SIG-M5 treated with dmso at 0.1 percent for 504 hours (cell line): ENCODE data around the gene SLC5A2.
"Not testable (repeated sequence)": the region's sequence is repeated elsewhere in the genome, so short reads cannot be mapped to it uniquely, and the experiment has no call there.

Experiments used
- DNase-seq: peaks from one replicate; lab custom pipeline; 2025; ENCODE audit not compliant: unreplicated experiment; lab: John Stamatoyannopoulos, UW

Gene SLC5A2

GRCh38 chr16:31474773-31475738 is 7.9 kb upstream of the SLC5A2 start:
- no peak for DNase-seq

DNA sequence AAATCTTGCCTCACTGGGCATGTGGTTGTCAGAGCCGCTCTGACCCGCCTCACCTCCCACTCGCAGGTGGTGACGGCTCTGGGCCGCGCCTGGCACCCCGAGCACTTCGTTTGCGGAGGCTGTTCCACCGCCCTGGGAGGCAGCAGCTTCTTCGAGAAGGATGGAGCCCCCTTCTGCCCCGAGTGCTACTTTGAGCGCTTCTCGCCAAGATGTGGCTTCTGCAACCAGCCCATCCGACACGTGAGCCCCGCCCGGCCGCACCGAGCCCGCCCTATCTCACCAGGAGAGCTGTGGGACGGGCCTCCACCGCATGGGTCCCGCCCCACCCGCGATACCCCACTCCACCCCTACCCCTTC is 7.0 kb upstream of the SLC5A2 start:
- no peak for DNase-seq

GRCh38 chr16:31476303-31477219 is 6.4 kb upstream of the SLC5A2 start:
- DNase-seq: no peak

DNA sequence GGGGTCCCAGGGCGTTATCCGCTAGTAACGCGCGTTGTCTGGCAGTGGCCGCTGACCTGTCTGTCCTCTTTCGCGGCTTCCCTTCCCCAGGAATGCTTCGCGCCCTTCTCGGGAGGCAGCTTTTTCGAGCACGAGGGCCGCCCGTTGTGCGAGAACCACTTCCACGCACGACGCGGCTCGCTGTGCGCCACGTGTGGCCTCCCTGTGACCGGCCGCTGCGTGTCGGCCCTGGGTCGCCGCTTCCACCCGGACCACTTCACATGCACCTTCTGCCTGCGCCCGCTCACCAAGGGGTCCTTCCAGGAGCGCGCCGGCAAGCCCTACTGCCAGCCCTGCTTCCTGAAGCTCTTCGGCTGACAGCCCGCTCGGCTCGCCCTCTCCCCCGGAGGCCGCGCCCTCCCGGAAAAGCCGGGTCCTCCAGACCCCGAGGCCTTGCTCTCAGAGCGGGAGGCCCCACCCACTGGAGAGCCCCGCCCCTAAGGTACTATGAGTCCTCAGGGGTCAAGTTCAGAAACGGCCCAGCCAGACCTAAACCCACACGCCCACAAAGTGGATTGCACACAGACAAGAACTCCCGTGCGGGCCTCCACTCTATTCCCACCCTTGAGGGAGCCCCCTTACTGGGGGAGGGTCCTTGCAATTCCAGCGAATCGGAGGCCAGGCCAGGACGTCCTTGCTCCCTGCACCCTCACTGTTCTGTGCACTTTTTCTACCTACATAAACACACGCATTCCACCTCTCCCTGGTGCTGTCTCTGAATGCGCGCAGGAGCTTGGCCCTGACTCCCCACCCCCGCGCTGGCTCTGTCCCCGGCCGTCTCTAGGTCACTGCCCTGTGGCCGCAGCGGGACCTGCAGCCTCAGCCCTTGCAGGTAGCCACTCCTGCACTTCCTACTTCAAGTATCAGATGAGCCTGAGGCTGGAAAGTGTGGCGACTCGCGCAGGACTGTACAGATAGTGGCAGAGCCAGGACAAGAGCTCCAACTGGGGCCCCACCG is 5.4 kb upstream of the SLC5A2 start:
- no peak for DNase-seq

DNA sequence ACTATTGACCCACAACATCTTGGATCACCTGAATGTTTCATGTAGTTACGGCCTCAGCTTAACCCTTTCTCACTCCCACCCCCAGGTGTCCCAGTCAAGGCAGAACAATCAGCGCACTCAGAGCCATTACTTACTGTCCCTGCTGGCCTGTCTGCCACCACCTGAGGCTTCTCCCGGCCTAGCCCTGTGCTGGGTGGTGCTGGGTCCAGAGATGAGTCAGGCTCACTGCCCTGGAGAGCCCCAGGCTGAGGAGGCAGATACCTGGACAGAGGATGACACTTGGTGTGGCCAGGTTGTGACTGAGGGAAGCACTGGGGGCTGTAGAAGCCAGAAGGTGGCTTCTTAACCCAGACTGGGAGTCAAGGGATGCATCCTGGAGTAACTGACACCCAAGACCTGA is 4.0 kb upstream of the SLC5A2 start:
- no peak for DNase-seq

DNA sequence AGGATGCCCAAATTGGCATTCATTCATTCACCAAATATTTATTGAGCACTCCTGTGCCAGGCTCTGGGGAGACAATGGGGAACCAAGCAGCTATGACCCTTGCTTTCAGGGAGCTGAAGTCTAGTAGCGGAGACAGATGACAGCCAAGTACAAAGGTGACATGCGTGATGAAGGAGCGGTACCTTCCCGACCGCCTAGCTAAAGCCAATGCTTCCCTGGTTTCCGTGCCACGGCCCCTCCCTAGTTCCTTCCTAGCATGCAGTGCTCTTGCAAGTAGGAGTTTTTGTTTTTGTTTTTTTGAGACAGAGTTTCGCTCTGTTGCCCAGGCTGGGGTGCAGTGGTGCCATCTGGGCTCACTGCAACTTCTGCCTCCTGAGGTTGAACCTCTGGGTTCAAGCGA is 3.2 kb upstream of the SLC5A2 start:
- no peak for DNase-seq

- DNase-seq: no peak
Measured at GRCh38 chr16:31480851-31481536, 1.9 kb upstream of the SLC5A2 start.

DNA sequence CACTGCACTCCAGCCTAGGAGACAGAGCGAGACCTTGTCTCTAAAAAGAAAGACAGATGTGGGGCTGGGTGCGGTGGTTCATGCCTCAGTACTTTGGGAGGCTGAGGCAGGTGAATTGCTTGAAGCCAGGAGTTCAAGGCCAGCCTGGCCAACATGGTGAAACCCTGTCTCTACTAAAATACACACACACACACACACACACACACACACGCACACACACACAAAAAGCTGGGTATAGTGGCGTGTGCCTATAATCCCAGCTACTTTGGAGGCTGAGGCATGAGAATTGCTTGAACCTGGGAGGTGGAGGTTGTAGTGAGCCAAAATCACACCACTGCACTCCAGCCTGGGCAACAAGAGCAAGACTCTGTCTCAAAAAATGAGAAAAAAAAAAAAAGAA is 1.1 kb downstream of the SLC5A2 start:
- DNase-seq: not testable (repeated sequence)

DNA sequence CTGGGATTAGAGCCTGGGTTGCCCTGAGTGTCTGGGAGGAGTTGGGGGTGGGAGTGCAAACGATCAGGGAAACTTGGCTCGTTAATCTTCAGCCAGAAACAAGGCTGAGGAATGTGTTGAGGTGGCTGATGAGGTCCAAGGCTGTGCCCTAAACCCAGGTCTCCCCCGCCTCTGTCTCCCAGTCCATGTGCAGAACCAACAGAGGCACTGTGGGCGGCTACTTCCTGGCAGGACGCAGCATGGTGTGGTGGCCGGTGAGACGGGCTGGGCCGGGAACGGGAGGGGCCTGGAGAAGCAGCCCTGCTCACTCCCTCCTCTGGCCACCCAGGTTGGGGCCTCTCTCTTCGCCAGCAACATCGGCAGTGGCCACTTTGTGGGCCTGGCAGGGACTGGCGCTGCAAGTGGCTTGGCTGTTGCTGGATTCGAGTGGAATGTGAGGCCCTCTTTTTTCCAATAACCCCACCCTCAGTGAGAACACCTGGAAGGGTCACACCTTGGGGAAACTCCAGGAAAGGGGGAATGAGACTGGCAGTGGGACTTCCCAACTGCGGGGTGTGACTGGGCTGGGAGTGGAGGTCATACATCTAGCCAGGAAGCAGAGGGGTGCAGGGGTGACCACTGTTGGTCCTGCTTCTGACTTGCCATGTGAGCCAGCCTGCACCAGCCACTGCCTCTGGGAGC is 1.7 kb downstream of the SLC5A2 start:
- no peak for DNase-seq

GRCh38 chr16:31485571-31485970 is 2.6 kb downstream of the SLC5A2 start:
- DNase-seq: no peak

- no peak for DNase-seq
Measured at GRCh38 chr16:31486045-31486444, 3.1 kb downstream of the SLC5A2 start.

DNA sequence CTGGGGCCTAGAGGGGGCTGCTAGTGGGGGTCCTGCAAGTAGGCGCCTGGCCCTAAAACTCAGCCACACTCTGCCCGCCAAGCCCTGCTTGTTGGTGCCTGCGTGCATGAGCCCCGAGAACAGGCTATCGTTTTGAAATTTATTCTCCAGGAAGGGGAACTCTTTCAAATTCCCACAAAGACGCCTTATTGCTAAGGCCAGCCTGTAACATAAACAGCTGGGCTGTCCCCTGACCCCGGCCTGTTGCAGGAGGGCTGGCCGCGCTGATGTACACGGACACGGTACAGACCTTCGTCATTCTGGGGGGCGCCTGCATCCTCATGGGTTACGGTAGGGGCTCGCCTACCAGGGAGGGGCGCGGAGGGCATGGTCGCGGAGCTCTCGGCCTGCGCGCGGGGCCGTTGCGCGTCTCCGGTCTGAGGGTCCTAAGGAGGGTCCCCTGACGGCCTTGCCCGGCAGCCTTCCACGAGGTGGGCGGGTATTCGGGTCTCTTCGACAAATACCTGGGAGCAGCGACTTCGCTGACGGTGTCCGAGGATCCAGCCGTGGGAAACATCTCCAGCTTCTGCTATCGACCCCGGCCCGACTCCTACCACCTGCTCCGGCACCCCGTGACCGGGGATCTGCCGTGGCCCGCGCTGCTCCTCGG is 4.3 kb downstream of the SLC5A2 start:
- no peak for DNase-seq

GRCh38 chr16:31487720-31488467 is 5.0 kb downstream of the SLC5A2 start:
- no peak for DNase-seq

- no peak for DNase-seq
Measured at GRCh38 chr16:31488468-31489297, 5.8 kb downstream of the SLC5A2 start.

- no peak for DNase-seq
Measured at GRCh38 chr16:31489298-31489564, 6.3 kb downstream of the SLC5A2 start.

GRCh38 chr16:31489616-31490584 is 7.0 kb downstream of the SLC5A2 start:
- no peak for DNase-seq
